SK-N-SH (cell line): ENCODE measurements around the gene THBD. TPM values are rescaled to one million over a fixed set of nuclear protein-coding genes. Genes with fewer than 3 reads are reported as not detected.

Experiments
- CTCF ChIA-PET: fragments of 300-600, 350-600 bp; formaldehyde crosslinking; extraction: SDS; loops from one replicate; lab custom pipeline; 2021; lab: Yijun Ruan, JAX
- POLR2A ChIA-PET: fragments of 350-600 bp; sonication (Branson Sonifier 250); formaldehyde crosslinking; extraction: SDS; loops from one replicate; lab custom pipeline; 2020; ENCODE audit warnings: antibody characterized with exemption, inconsistent platforms; lab: Yijun Ruan, JAX
- DNase-seq: peaks from one replicate; pipeline ENCODE4 v3.0.0; 2012
- H2AFZ ChIP-seq: fragments of 200-600 bp; sonication (generic); 2 replicates; pipeline ENCODE4 v1.8.1; 2016; ENCODE audit warnings: antibody characterized with exemption, mild to moderate bottlenecking, low read depth
- H3F3A ChIP-seq: fragments of 200-600 bp; sonication (generic); replicated peaks from 2 replicates; pipeline ENCODE3; 2016; ENCODE audit warnings: antibody characterized with exemption, mild to moderate bottlenecking; ENCODE audit not compliant: insufficient read depth
- H3K27ac ChIP-seq, 2 experiments: fragments of 200-500 bp in 1 of 2; fragments of 200-600 bp in 1 of 2; sonication (Bioruptor generic) in 1 of 2; sonication (generic), shearing (Covaris generic) in 1 of 2; 2 replicates each; pipeline versions ENCODE4 v1.5.1 to v1.6.1; 2014 to 2016; ENCODE audit warnings: low read depth in 2 of 2, inconsistent platforms in 1 of 2, low read length in 1 of 2, mild to moderate bottlenecking in 1 of 2, mixed read lengths in 1 of 2
- H3K27me3 ChIP-seq: fragments of 200-600 bp; sonication (generic), shearing (Covaris generic); 2 replicates; pipeline ENCODE4 v1.6.1; 2016; ENCODE audit warnings: mixed run types; ENCODE audit not compliant: insufficient read depth
- H3K36me3 ChIP-seq, 2 experiments: fragments of 200-500 bp in 1 of 2; fragments of 200-600 bp in 1 of 2; sonication (Bioruptor generic) in 1 of 2; sonication (generic) in 1 of 2; replicated peaks in 1 of 2; 2 replicates each; pipeline versions ENCODE3 to v1.5.1; 2014 to 2016; ENCODE audit warnings: low read length in 1 of 2, mild to moderate bottlenecking in 1 of 2; ENCODE audit not compliant: insufficient read depth in 2 of 2, control insufficient read depth in 1 of 2
- H3K4me1 ChIP-seq, 2 experiments: fragments of 200-500 bp in 1 of 2; fragments of 200-600 bp in 1 of 2; sonication (Bioruptor generic) in 1 of 2; sonication (generic), shearing (Covaris generic) in 1 of 2; 2 replicates each; pipeline versions ENCODE4 v1.5.1 to v1.6.1; 2014 to 2016; ENCODE audit warnings: low read depth in 1 of 2, low read length in 1 of 2, mixed run types in 1 of 2; ENCODE audit not compliant: insufficient read depth in 2 of 2, control insufficient read depth in 1 of 2
- H3K4me2 ChIP-seq: fragments of 200-600 bp; sonication (generic), shearing (Covaris generic); 2 replicates; pipeline ENCODE4 v1.6.1; 2017; ENCODE audit warnings: mixed run types
- H3K4me3 ChIP-seq, 2 experiments: fragments of 200-500 bp in 1 of 2; fragments of 200-600 bp in 1 of 2; sonication (Bioruptor generic) in 1 of 2; sonication (generic), shearing (Covaris generic) in 1 of 2; 2 replicates each; pipeline versions ENCODE4 v1.5.1 to v1.8.1; 2014 to 2016; ENCODE audit warnings: low read depth in 2 of 2, inconsistent platforms in 1 of 2, low read length in 1 of 2, mild to moderate bottlenecking in 1 of 2, mixed read lengths in 1 of 2, moderate library complexity in 1 of 2
- H3K79me2 ChIP-seq: fragments of 200-600 bp; sonication (generic); 2 replicates; pipeline ENCODE4 v1.8.1; 2017; ENCODE audit warnings: mild to moderate bottlenecking; ENCODE audit not compliant: insufficient read depth
- H3K9ac ChIP-seq: fragments of 200-600 bp; sonication (generic); 2 replicates; pipeline ENCODE4 v1.6.1; 2017; ENCODE audit warnings: mixed run types
- H3K9me2 ChIP-seq: fragments of 200-600 bp; sonication (generic); 2 replicates; pipeline ENCODE4 v1.6.1; 2017; ENCODE audit warnings: mixed run types
- H3K9me3 ChIP-seq: fragments of 200-600 bp; sonication (generic); 2 replicates; pipeline ENCODE4 v1.6.1; 2017; ENCODE audit warnings: mixed run types, mild to moderate bottlenecking, moderate library complexity
- H4K20me1 ChIP-seq: fragments of 200-600 bp; sonication (generic); 2 replicates; pipeline ENCODE4 v1.6.1; 2017; ENCODE audit warnings: mild to moderate bottlenecking, mixed run types; ENCODE audit not compliant: insufficient read depth
- CHD2 ChIP-seq: fragments of 150-350 bp; IDR thresholded peaks from 2 replicates; pipeline ENCODE4 v1.6.1; 2018; ENCODE audit warnings: low read length; ENCODE audit not compliant: partially characterized antibody
- EP300 ChIP-seq, 2 experiments: IDR thresholded peaks; 2 replicates each; pipeline versions ENCODE4 v1.4.0 to v1.6.1; 2012; ENCODE audit warnings: borderline replicate concordance in 1 of 2, low read depth in 1 of 2, low read length in 1 of 2
- FOSL2 ChIP-seq: IDR thresholded peaks from 2 replicates; pipeline ENCODE4 v1.4.0; 2012; ENCODE audit warnings: low read depth, mild to moderate bottlenecking, moderate library complexity, borderline replicate concordance
- FOXJ3 ChIP-seq: sonication (generic); formaldehyde crosslinking; IDR thresholded peaks from 2 replicates; pipeline ENCODE4 v1.5.1; 2020; ENCODE audit warnings: mild to moderate bottlenecking, missing genetic modification reagents
- GABPA ChIP-seq: IDR thresholded peaks from 2 replicates; pipeline ENCODE4 v1.4.0; 2012; ENCODE audit warnings: low read depth, mild to moderate bottlenecking
- GATA2 ChIP-seq: sonication (generic); formaldehyde crosslinking; IDR thresholded peaks from 2 replicates; pipeline ENCODE4 v1.5.0; 2020; ENCODE audit warnings: mild to moderate bottlenecking, missing genetic modification reagents
- IRF3 ChIP-seq: fragments of 150-350 bp; IDR thresholded peaks from 2 replicates; pipeline ENCODE4 v1.6.1; 2016; ENCODE audit warnings: mild to moderate bottlenecking, low read depth, low read length
- POLR2AphosphoS5 ChIP-seq: IDR thresholded peaks from 2 replicates; pipeline ENCODE4 v1.6.1; 2012; ENCODE audit warnings: low read depth, low read length
- RAD21 ChIP-seq: IDR thresholded peaks from 2 replicates; pipeline ENCODE4 v1.6.1; 2012; ENCODE audit warnings: mild to moderate bottlenecking, low read length
- RCOR1 ChIP-seq: fragments of 150-350 bp; IDR thresholded peaks from 2 replicates; pipeline ENCODE4 v1.6.1; 2017; ENCODE audit warnings: antibody characterized with exemption, low read length
- RXRA ChIP-seq: IDR thresholded peaks from 2 replicates; pipeline ENCODE4 v1.4.0; 2012; ENCODE audit warnings: low read depth, mild to moderate bottlenecking, borderline replicate concordance
- SMC3 ChIP-seq: IDR thresholded peaks from 2 replicates; pipeline ENCODE4 v1.6.1; 2012; ENCODE audit warnings: low read depth, low read length, improper control_type of control experiment
- TAF1 ChIP-seq: IDR thresholded peaks from 2 replicates; pipeline ENCODE4 v1.6.1; 2012; ENCODE audit warnings: low read depth, mild to moderate bottlenecking, low read length, moderate library complexity, borderline replicate concordance
- TCF12 ChIP-seq: IDR thresholded peaks from 2 replicates; pipeline ENCODE4 v1.4.0; 2012
- TEAD4 ChIP-seq: IDR thresholded peaks from 2 replicates; pipeline ENCODE4 v1.4.0; 2012; ENCODE audit warnings: mild to moderate bottlenecking, borderline replicate concordance; ENCODE audit not compliant: insufficient read depth
- USF1 ChIP-seq: IDR thresholded peaks from 2 replicates; pipeline ENCODE4 v1.4.0; 2012; ENCODE audit warnings: low read depth, borderline replicate concordance
- USF2 ChIP-seq: fragments of 150-350 bp; IDR thresholded peaks from 2 replicates; pipeline ENCODE4 v1.6.1; 2017; ENCODE audit warnings: antibody characterized with exemption, low read length, low read depth, borderline replicate concordance
- WGBS: methylation state at CpG from one replicate; pipeline ENCODE4 v1.1.6; 2017; ENCODE audit warnings: low lambda C conversion rate; 5-methylcytosine and 5-hydroxymethylcytosine counted together
- polyA plus RNA-seq, 3 experiments: library from polyadenylated mRNA; depleted of rRNA; stranded (reverse); fragments of >200 nt; gene quantifications; 2 replicates each; pipeline ENCODE4 v1.2.3, GENCODE V29; 2012

THBD gene
- polyA plus RNA-seq, 1 of the 3 experiments (the other 2 are of a cell fraction) = 0.33 TPM

DNA sequence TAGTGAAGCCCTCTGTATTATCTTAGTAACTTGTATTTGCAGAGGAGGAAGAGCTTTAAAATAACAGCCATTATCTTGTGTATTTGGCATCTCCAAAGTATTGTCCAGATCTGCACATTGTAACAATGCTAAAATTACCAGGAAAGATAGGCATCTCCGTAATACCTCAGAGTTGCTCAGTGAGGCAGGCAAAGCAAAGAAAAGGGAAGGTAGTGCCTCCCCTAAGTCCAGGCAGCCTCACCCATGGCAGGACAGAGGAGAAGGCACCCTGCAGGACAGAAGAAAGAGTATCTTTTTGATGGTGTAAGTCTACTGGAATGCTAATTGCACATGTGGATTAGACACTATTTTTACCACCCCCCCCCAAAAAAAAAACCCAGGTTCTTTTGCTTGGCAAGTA lies 27.9 kb downstream of the THBD start (continued):
- TF ChIP-seq TEAD4 (no peak), GABPA (no peak), EP300 (IDR thresholded peaks at IDR 0.05; ENCODE audit: borderline replicate concordance in 1 of 2, low read depth in 1 of 2, low read length in 1 of 2) (no peak), GATA2 (no peak), USF2 (no peak), RAD21 (no peak), TAF1 (no peak), IRF3 (no peak), RXRA (no peak)

DNA sequence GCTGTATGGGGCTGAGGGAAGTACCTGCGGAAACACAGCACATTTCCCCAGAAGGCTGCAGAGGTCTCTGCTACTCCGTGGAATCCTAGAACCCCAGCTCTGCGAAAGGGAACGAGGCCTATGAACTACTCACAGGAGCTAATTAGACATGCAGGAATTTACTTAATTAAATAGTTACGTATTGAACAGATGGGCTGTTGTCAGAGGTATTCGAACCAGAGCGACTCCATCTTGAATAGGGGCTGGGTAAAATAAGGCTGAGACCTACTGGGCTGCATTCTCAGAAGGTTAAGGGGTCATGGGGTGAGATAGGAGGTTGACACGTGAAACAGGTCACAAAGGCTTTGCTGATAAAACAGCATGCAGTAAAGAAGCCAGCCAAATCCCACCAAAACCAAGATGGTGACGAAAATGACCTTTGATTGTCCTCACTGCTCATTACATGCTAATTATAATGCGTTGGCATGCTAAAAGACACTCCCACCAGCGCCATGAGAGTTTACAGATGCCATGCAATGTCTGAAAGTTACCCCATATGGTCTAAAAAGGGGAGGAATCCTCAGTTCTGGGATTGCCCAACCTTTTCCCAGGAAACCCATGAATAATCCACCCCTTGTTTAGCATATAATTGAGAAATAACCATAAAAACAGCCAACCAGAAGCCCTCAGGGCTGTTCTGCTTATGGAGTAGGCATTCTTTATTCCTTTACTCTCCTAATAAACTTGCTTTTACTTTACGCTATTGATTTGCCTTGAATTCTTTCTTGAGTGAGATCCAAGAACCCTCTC lies 29.0 kb downstream of the THBD start:
- ChIA-PET CTCF (interaction anchor here (0.9 kb wide), 1 partner anchor 686 kb away, joined by 3 read pairs; no protein-coding TSS in a partner anchor), POLR2A (no interaction called here)
- no peak overlapping the region for H2AFZ ChIP-seq
- no peaks in the 10 kb centered on the region for H3K9me2 ChIP-seq
- 23% methylated on average over 12 of the region's 12 CpGs for WGBS
- no peak overlapping the region for H3K9ac ChIP-seq
- H3K27ac ChIP-seq = no peak overlapping the region
- H3K36me3 ChIP-seq = no peaks in the 10 kb centered on the region
- no peak overlapping the region for H3K4me3 ChIP-seq
- no peaks in the 10 kb centered on the region for H3F3A ChIP-seq
- no peaks in the 10 kb centered on the region for H3K4me1 ChIP-seq
- TF ChIP-seq FOXJ3 (CRISPR knock-in tag) (no peak), FOSL2 (no peak), TCF12 (no peak), SMC3 (no peak), POLR2AphosphoS5 (no peak), USF1 (no peak), USF2 (no peak), RCOR1 (no peak), CHD2 (no peak), GABPA (no peak)
- no peaks in the 10 kb centered on the region for H3K79me2 ChIP-seq
- H3K4me2 ChIP-seq = no peak overlapping the region
- DNase-seq = no peak
- peaks cover 20% of the 10 kb centered on the region; the same call in 1 of the 2 replicates for H3K27me3 ChIP-seq
- no peaks in the 10 kb centered on the region for H3K9me3 ChIP-seq
- no peaks in the 10 kb centered on the region for H4K20me1 ChIP-seq
